ENCODE measurements around the gene SLC13A4.
A peak's percentile ranks its signal among the peaks of the same experiment; 100 is the strongest.

- TF ChIP-seq, protein P1, sequence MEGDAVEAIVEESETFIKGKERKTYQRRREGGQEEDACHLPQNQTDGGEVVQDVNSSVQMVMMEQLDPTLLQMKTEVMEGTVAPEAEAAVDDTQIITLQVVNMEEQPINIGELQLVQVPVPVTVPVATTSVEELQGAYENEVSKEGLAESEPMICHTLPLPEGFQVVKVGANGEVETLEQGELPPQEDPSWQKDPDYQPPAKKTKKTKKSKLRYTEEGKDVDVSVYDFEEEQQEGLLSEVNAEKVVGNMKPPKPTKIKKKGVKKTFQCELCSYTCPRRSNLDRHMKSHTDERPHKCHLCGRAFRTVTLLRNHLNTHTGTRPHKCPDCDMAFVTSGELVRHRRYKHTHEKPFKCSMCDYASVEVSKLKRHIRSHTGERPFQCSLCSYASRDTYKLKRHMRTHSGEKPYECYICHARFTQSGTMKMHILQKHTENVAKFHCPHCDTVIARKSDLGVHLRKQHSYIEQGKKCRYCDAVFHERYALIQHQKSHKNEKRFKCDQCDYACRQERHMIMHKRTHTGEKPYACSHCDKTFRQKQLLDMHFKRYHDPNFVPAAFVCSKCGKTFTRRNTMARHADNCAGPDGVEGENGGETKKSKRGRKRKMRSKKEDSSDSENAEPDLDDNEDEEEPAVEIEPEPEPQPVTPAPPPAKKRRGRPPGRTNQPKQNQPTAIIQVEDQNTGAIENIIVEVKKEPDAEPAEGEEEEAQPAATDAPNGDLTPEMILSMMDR (IDR thresholded peaks at IDR 0.05; ENCODE audit: low read depth, low read length) = peak; percentile 34
- TF ChIP-seq EZH2phosphoT487 (IDR thresholded peaks at IDR 0.05; ENCODE audit: low read depth) = no peak
These were observed 23.9 kb downstream of the SLC13A4 start for GRCh38 chr7:135704074-135704473.

Measured in OCI-LY3 (cell line).